HepG2 (cell line): Measurements from ENCODE around the gene LRRC43. TPM values are rescaled to one million over a fixed set of nuclear protein-coding genes. Genes with fewer than 3 reads are reported as not detected.

Source experiments
- ATAC-seq: fragments of 200-7000 bp; cut with Tn5 transposase; 3 replicates; pipeline ENCODE4 v1.9.1; 2020; ENCODE audit warnings: mild to moderate bottlenecking, moderate library complexity
- BruUV-seq: library from RNA; stranded (reverse); fragments of 400-500 nt; replicated peaks from 2 replicates; lab custom pipeline; 2021; lab: Mats Ljungman, UMichigan
- CTCF ChIA-PET: fragments of 300-600 bp; formaldehyde crosslinking; extraction: SDS; loops from one replicate; lab custom pipeline; 2021; ENCODE audit warnings: low total read pairs, inconsistent platforms, low intra/inter-chr PET ratio; lab: Yijun Ruan, JAX
- POLR2A ChIA-PET: fragments of 350-600 bp; sonication (Branson Sonifier 250); formaldehyde crosslinking; loops from one replicate; lab custom pipeline; 2020; ENCODE audit warnings: antibody characterized with exemption, inconsistent platforms; lab: Yijun Ruan, JAX
- DNase-seq: peaks from one replicate; pipeline ENCODE4 v3.0.0-alpha.2; 2015; ENCODE audit warnings: low spot score
- FAIRE-seq: peaks from 3 replicates; lab custom pipeline; 2011; peaks lifted over from hg19 to GRCh38; lab: Jason Lieb, UNC
- H2AFZ ChIP-seq: one replicate; pipeline ENCODE4 v1.6.1; 2011; ENCODE audit warnings: low read length, inconsistent platforms
- H3K27ac ChIP-seq: fragments of 300-600 bp; 3 replicates; pipeline ENCODE4 v1.8.0; 2011; ENCODE audit warnings: mixed run types, mild to moderate bottlenecking, mixed read lengths, low read length, inconsistent platforms; ENCODE audit not compliant: insufficient read depth; ENCODE audit errors: extremely low read length
- H3K27me3 ChIP-seq, 2 experiments: fragments of 200-600 bp in 1 of 2; 2 replicates in 1 of 2; 3 replicates in 1 of 2; pipeline versions ENCODE4 v1.6.0 to v1.8.0; 2011; ENCODE audit warnings: low read length in 2 of 2, mild to moderate bottlenecking in 2 of 2, moderate library complexity in 2 of 2, inconsistent platforms in 1 of 2; ENCODE audit not compliant: insufficient read depth in 2 of 2, control insufficient read depth in 1 of 2
- H3K36me3 ChIP-seq, 2 experiments: fragments of 200-600 bp in 1 of 2; replicated peaks in 1 of 2; 2 replicates in 1 of 2; 3 replicates in 1 of 2; pipeline versions ENCODE4 v1.5.1 to v1.8.0; 2011; ENCODE audit warnings: low read length in 2 of 2, inconsistent platforms in 1 of 2; ENCODE audit not compliant: insufficient read depth in 2 of 2, control insufficient read depth in 1 of 2
- H3K4me1 ChIP-seq: 2 replicates; pipeline ENCODE4 v1.5.1; 2012; ENCODE audit warnings: low read length, inconsistent platforms; ENCODE audit not compliant: insufficient read depth
- H3K4me2 ChIP-seq: 2 replicates; pipeline ENCODE4 v1.6.0; 2011; ENCODE audit warnings: low read depth, low read length, inconsistent platforms
- H3K4me3 ChIP-seq, 3 experiments: fragments of 200-600 bp in 1 of 3; sonication (generic), shearing (Covaris generic) in 1 of 3; replicated peaks in 1 of 3; 2 replicates each; pipeline ENCODE4 v1.5.1; 2011 to 2016; ENCODE audit warnings: low read length in 3 of 3, inconsistent platforms in 2 of 3, low read depth in 2 of 3, mild to moderate bottlenecking in 2 of 3, control low read depth in 1 of 3, mixed read lengths in 1 of 3; ENCODE audit not compliant: insufficient read depth in 1 of 3
- H3K79me2 ChIP-seq: one replicate; pipeline ENCODE4 v1.6.1; 2011; ENCODE audit warnings: low read length, inconsistent platforms; ENCODE audit not compliant: insufficient read depth
- H3K9ac ChIP-seq: 2 replicates; pipeline ENCODE4 v1.6.0; 2011; ENCODE audit warnings: mild to moderate bottlenecking, low read depth, low read length, inconsistent platforms; ENCODE audit not compliant: insufficient read depth
- H3K9me3 ChIP-seq: 2 replicates; pipeline ENCODE4 v1.5.1; 2012; ENCODE audit warnings: mild to moderate bottlenecking, low read length
- H4K20me1 ChIP-seq: 2 replicates; pipeline ENCODE4 v1.6.0; 2011; ENCODE audit warnings: inconsistent platforms, mild to moderate bottlenecking, low read length, moderate library complexity; ENCODE audit not compliant: insufficient read depth
- AGO2 ChIP-seq: fragments of 200-400 bp; formaldehyde crosslinking; optimal IDR thresholded peaks from 2 replicates; pipeline ENCODE3; 2017; ENCODE audit warnings: mild to moderate bottlenecking, low read depth, low read length, moderate library complexity
- FLYWCH1 ChIP-seq: sonication (generic); formaldehyde crosslinking; IDR thresholded peaks from 2 replicates; pipeline ENCODE4 v1.8.1; 2023; ENCODE audit warnings: mild to moderate bottlenecking, missing genetic modification reagents
- HOXA9 ChIP-seq: sonication (generic); formaldehyde crosslinking; IDR thresholded peaks from 2 replicates; pipeline ENCODE4 v1.8.1; 2022; ENCODE audit warnings: missing genetic modification reagents, mild to moderate bottlenecking, moderate library complexity, borderline replicate concordance
- KLF13 ChIP-seq: sonication (generic); formaldehyde crosslinking; IDR thresholded peaks from 2 replicates; pipeline ENCODE4 v1.4.0; 2020; ENCODE audit warnings: mild to moderate bottlenecking, missing genetic modification reagents
- REST ChIP-seq, 2 experiments: IDR thresholded peaks; 2 replicates each; pipeline ENCODE4 v1.6.1; 2011 to 2012; ENCODE audit warnings: low read length in 2 of 2, borderline replicate concordance in 1 of 2, low read depth in 1 of 2, mild to moderate bottlenecking in 1 of 2, moderate library complexity in 1 of 2
- SNAPC4 ChIP-seq: sonication (generic); formaldehyde crosslinking; IDR thresholded peaks from 2 replicates; pipeline ENCODE4 v1.4.0; 2020; ENCODE audit warnings: mild to moderate bottlenecking, missing genetic modification reagents
- ZNF7 ChIP-seq: IDR thresholded peaks from 2 replicates; pipeline ENCODE4 v1.6.1; 2016; ENCODE audit warnings: missing biosample characterization, missing genetic modification reagents
- ZSCAN21 ChIP-seq: sonication (generic); formaldehyde crosslinking; IDR thresholded peaks from 2 replicates; pipeline ENCODE4 v1.8.0; 2022; ENCODE audit warnings: mild to moderate bottlenecking, missing genetic modification reagents, moderate library complexity, borderline replicate concordance
- ZSCAN22 ChIP-seq: sonication (generic); formaldehyde crosslinking; IDR thresholded peaks from 2 replicates; pipeline ENCODE4 v1.4.0; 2020; ENCODE audit warnings: mild to moderate bottlenecking, missing genetic modification reagents
- WGBS: methylation state at CpG from one replicate; pipeline ENCODE4 v1.1.6; 2017; ENCODE audit warnings: low lambda C conversion rate; 5-methylcytosine and 5-hydroxymethylcytosine counted together
- in situ Hi-C: cut with HindIII; loops from 2 replicates; pipeline ENCODE4 v1.10.0; 2017; ENCODE audit warnings: low pct_unique_long_range_greater_than_20kb; ENCODE audit not compliant: extremely low pct_ligation_motif_present
- intact Hi-C: fragments of 100-400 bp; cut with micrococcal nuclease; formaldehyde crosslinking; loops from one replicate; pipeline ENCODE4 v1.10.0; 2022; ENCODE audit not compliant: unreplicated experiment
- polyA plus RNA-seq, 8 experiments: library from polyadenylated mRNA; depleted of rRNA in 3 of 8; stranded (reverse) in 7 of 8; unstranded in 1 of 8; fragments of >200 nt; fragmentation: Illumina TruSeq in 4 of 8; extraction: Trizol in 4 of 8; gene quantifications; 2 replicates each; pipeline versions ENCODE4 v1.2.1 to v1.2.3, GENCODE V29; 2011 to 2016; ENCODE audit warnings: low read depth in 4 of 8, missing spikeins in 1 of 8, mixed read lengths in 1 of 8; ENCODE audit not compliant: insufficient read depth in 1 of 8
- total RNA-seq, 5 experiments: library from RNA; depleted of rRNA; stranded (reverse); fragments of >200 nt; fragmentation: Illumina TruSeq; extraction: Trizol; gene quantifications; 2 replicates each; pipeline ENCODE4 v1.2.3, GENCODE V29; 2016; ENCODE audit warnings: low read depth in 1 of 5

LRRC43 gene
- total and polyA plus RNA-seq, 2 of the 13 experiments (the other 11 are each of a cell fraction or from before 2014, with no cell fraction given) = not detected

GRCh38 chr12:122201381-122201780 lies 18.5 kb downstream of the LRRC43 start:
- Histone ChIP-seq H3K27ac (no peak overlapping the region), H3K36me3 (no peaks in the 10 kb centered on the region), H3K27me3 (peaks cover 6 to 76% of the 10 kb centered on the region in 2 experiments), H3K79me2 (no peaks in the 10 kb centered on the region), H3K9ac (no peak overlapping the region), H3K9me3 (no peaks in the 10 kb centered on the region), H3K4me3 (no peak overlapping the region), H3K4me1 (peaks cover 59% of the 10 kb centered on the region), H2AFZ (no peak overlapping the region), H3K4me2 (no peak overlapping the region; the same call in 1 of the 2 replicates), H4K20me1 (no peaks in the 10 kb centered on the region)
- POLR2A ChIA-PET = no interaction called here
- no peak for ATAC-seq
- no TSS peak for BruUV-seq
- WGBS = 56% methylated on average over 4 of the region's 5 CpGs
- CTCF ChIA-PET = no interaction called here
- intact Hi-C loops (no loop called here), in situ Hi-C loops (no loop called here)
- DNase-seq = no peak
- no peak for FAIRE-seq
- TF ChIP-seq ZSCAN21 (CRISPR knock-in tag) (no peak), AGO2 (no peak), FLYWCH1 (CRISPR knock-in tag) (no peak), HOXA9 (CRISPR knock-in tag) (no peak), ZNF7 (CRISPR knock-in tag) (no peak), ZSCAN22 (CRISPR knock-in tag) (no peak), SNAPC4 (CRISPR knock-in tag) (no peak), REST (IDR thresholded peaks at IDR 0.05; ENCODE audit: borderline replicate concordance in 1 of 2, low read depth in 1 of 2, low read length in 2 of 2) (no peak), KLF13 (CRISPR knock-in tag) (no peak)
